K562 treated with DMSO at 1 percent for 12 hours (cell line): ENCODE results near the gene ATP5F1C. TPM values are rescaled to one million over a fixed set of nuclear protein-coding genes. Genes with fewer than 3 reads are reported as not detected.

Source experiments
- total RNA-seq: library from RNA; unstranded; fragments of 300-600 nt; gene quantifications from 2 replicates; pipeline ENCODE4 v1.2.3, GENCODE V29; 2022; ENCODE audit not compliant: insufficient read depth

ATP5F1C gene
- total RNA-seq, result 305 and 351 TPM in 2 replicates

GRCh38 chr10:7787857-7788638 is at the start of gene ATP5F1C, which contains the start of gene KIN:
Gene ATP5F1C, plus strand, starts transcription at chr10:7788177. Its CDS starts 31 bp downstream, at chr10:7788208.
Gene KIN, minus strand, starts transcription at chr10:7787993. Its CDS starts 60 bp downstream, at chr10:7787933.

GRCh38 chr10:7818295-7819120 is 30.5 kb downstream of the ATP5F1C start, which contains the start of gene TAF3:
Gene TAF3, plus strand, starts transcription at chr10:7818505. Its CDS starts 205 bp downstream, at chr10:7818710.

Other genes starting within 250 kb of the ATP5F1C start
- 8.9 and 17.3 TPM in 2 replicates for gene ITIH5, start 121.2 kb upstream of the ATP5F1C start, total RNA-seq
- gene ITIH2, start 84.9 kb upstream of the ATP5F1C start, total RNA-seq, result not detected in 2 replicates
- 6.8 and 8.6 TPM in 2 replicates for gene KIN, start 184 bp upstream of the ATP5F1C start, total RNA-seq
- gene TAF3, start 30.3 kb downstream of the ATP5F1C start, total RNA-seq, result 9.4 and 15.1 TPM in 2 replicates